SK-N-MC (cell line): ENCODE measurements around the gene EI24.
A peak's percentile ranks its signal among the peaks of the same experiment; 100 is the strongest.
"Not testable (repeated sequence)": the region's sequence is repeated elsewhere in the genome, so short reads cannot be mapped to it uniquely, and the experiment has no call there.

Source experiments
- DNase-seq: peaks from one replicate; pipeline ENCODE4 v3.0.0-alpha.2; 2011; ENCODE audit warnings: low read depth, low spot score
- H3K27ac ChIP-seq: fragments of 200-600 bp; sonication (generic); 2 replicates; pipeline ENCODE4 v1.5.1; 2016; ENCODE audit warnings: mixed run types
- H3K36me3 ChIP-seq: fragments of 200-600 bp; sonication (generic); 2 replicates; pipeline ENCODE4 v1.6.1; 2017; ENCODE audit warnings: antibody characterized with exemption, low read length, mixed read lengths; ENCODE audit not compliant: insufficient read depth
- H3K4me3 ChIP-seq: fragments of 200-600 bp; sonication (generic); 2 replicates; pipeline ENCODE4 v1.5.1; 2016
- H3K9ac ChIP-seq: fragments of 200-600 bp; sonication (generic); 2 replicates; pipeline ENCODE4 v1.8.0; 2017; ENCODE audit warnings: mixed run types, mixed read lengths; ENCODE audit not compliant: insufficient read length
- H3K9me3 ChIP-seq: fragments of 200-600 bp; sonication (generic); 2 replicates; pipeline ENCODE4 v1.6.1; 2017; ENCODE audit warnings: low read depth, mild to moderate bottlenecking, antibody characterized with exemption, low read length, moderate library complexity, mixed read lengths
- EZH2 ChIP-seq: fragments of 200-600 bp; sonication (generic); IDR thresholded peaks from one replicate; pipeline ENCODE4 v1.6.1; 2017; ENCODE audit warnings: antibody characterized with exemption
- FOXP2 ChIP-seq: optimal IDR thresholded peaks from 2 replicates; pipeline ENCODE3; 2011; ENCODE audit warnings: mild to moderate bottlenecking, moderate library complexity; ENCODE audit not compliant: insufficient read depth; ENCODE audit errors: extremely low read length, control extremely low read depth
- POLR2AphosphoS5 ChIP-seq: IDR thresholded peaks from 2 replicates; pipeline ENCODE4 v1.6.1; 2012; ENCODE audit warnings: mild to moderate bottlenecking, low read depth, low read length, borderline replicate concordance

The EI24 gene

GRCh38 chr11:125568970-125569914 is at the start of gene EI24:
TSS of gene EI24 (plus strand) at chr11:125569477. CDS start at chr11:125572528, 3,051 bp downstream.
- Histone ChIP-seq H3K27ac (no peak within 1 kb of the TSS), H3K9ac (peak within 1 kb of the TSS; percentile 95), H3K9me3 (no peaks in the 10 kb centered on the region), H3K4me3 (peak within 1 kb of the TSS; percentile 93), H3K36me3 (peaks cover 19% of the 10 kb centered on the region)
- DNase-seq: no peak
- TF ChIP-seq FOXP2 (no peak), EZH2 (no peak), POLR2AphosphoS5 (peak; percentile 43; the same call in 1 of the 2 replicates)

GRCh38 chr11:125519860-125520834 is 49.1 kb upstream of the EI24 start:
- Histone ChIP-seq H3K9me3 (no peaks in the 10 kb centered on the region), H3K27ac (no peak overlapping the region), H3K36me3 (no peaks in the 10 kb centered on the region), H3K9ac (no peak overlapping the region), H3K4me3 (no peak overlapping the region)
- no peak for DNase-seq
- TF ChIP-seq EZH2 (no peak), FOXP2 (no peak)

- H3K9me3 ChIP-seq: no peaks in the 10 kb centered on the region
- H3K36me3 ChIP-seq: no peaks in the 10 kb centered on the region
- H3K9ac ChIP-seq: no peak overlapping the region
- no peak overlapping the region for H3K4me3 ChIP-seq
- no peak for DNase-seq
- no peak overlapping the region for H3K27ac ChIP-seq
- TF ChIP-seq POLR2AphosphoS5: no peak
- no peak for TF ChIP-seq FOXP2
- no peak for TF ChIP-seq EZH2
Observed at GRCh38 chr11:125525303-125525702, 44.0 kb upstream of the EI24 start.

GRCh38 chr11:125532668-125533067 is 36.6 kb upstream of the EI24 start:
- Histone ChIP-seq H3K9ac (no peak overlapping the region), H3K4me3 (no peak overlapping the region), H3K9me3 (no peaks in the 10 kb centered on the region), H3K36me3 (no peaks in the 10 kb centered on the region), H3K27ac (no peak overlapping the region)
- TF ChIP-seq POLR2AphosphoS5: no peak
- TF ChIP-seq EZH2: no peak
- TF ChIP-seq FOXP2: no peak
- DNase-seq: no peak

DNA sequence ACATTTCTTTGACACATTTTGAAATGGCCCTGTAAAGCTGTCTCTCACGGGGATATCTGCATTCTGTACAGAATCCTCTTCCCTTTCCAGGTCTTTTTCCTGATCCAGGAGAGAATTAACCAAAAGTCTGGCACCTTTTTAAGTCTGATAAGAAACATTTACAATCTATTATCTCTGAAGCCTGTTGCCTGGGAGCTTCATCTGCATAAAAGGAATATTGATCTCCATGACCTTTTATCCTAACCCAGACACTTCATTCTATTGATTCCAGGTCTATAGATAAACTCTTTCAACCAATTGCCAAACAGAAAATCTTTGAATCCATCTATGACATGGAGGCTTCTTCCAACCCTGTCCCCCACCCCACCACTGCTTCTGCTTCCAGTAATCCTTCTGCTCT is 33.7 kb upstream of the EI24 start:
- DNase-seq: no peak
- no peak overlapping the region for H3K9ac ChIP-seq
- TF ChIP-seq EZH2 (no peak), POLR2AphosphoS5 (no peak), FOXP2 (no peak)

GRCh38 chr11:125536834-125537233 is 32.4 kb upstream of the EI24 start:
- H3K36me3 ChIP-seq, H3K9ac ChIP-seq, DNase-seq, H3K4me3 ChIP-seq, H3K27ac ChIP-seq, H3K9me3 ChIP-seq: not testable (repeated sequence)

More for the DNA sequence above, 33.7 kb upstream of the EI24 start:
- Histone ChIP-seq H3K4me3 (no peak overlapping the region), H3K27ac (no peak overlapping the region), H3K36me3 (no peaks in the 10 kb centered on the region), H3K9me3 (no peaks in the 10 kb centered on the region)

GRCh38 chr11:125542709-125543108 is 26.6 kb upstream of the EI24 start:
- Histone ChIP-seq H3K27ac (no peak overlapping the region), H3K9ac (no peak overlapping the region), H3K4me3 (no peak overlapping the region), H3K36me3 (no peaks in the 10 kb centered on the region), H3K9me3 (no peaks in the 10 kb centered on the region)
- DNase-seq: no peak
- TF ChIP-seq FOXP2 (no peak), POLR2AphosphoS5 (no peak), EZH2 (no peak)

DNA sequence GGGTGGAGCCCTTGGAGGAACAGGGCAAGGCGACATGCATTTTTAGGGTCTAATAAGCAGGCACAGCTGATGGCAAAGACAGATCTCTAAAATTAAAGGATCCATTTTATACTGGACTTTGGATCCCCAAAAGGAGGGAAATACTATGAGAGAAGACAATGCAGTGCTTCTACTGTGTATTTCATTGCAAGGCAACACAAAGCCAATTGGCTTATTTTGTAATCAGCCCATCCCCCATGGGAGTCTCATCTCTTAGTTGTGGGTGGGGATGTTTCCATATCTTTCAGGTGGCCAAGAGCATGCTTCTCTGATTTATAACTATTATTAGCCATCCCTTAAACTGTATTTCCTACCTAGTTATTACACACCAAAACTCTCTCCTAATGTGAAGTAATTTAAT is 18.5 kb upstream of the EI24 start:
- Histone ChIP-seq H3K9ac (no peak overlapping the region), H3K9me3 (peaks cover 7% of the 10 kb centered on the region; the same call in 1 of the 2 replicates), H3K4me3 (no peak overlapping the region), H3K36me3 (no peaks in the 10 kb centered on the region), H3K27ac (no peak overlapping the region)
- DNase-seq: no peak
- TF ChIP-seq POLR2AphosphoS5: no peak
- no peak for TF ChIP-seq EZH2
- no peak for TF ChIP-seq FOXP2
